ENCODE measurements around the gene DEXI.

DEXI gene

GRCh38 chr16:10896723-10897122 is 45.5 kb downstream of the DEXI start:
- Histone ChIP-seq H3K27ac (ENCODE audit: insufficient read depth, low read length, poor library complexity, severe bottlenecking) (no peak overlapping the region), H3K36me3 (ENCODE audit: control insufficient read depth, insufficient read depth, low read length) (no peaks in the 10 kb centered on the region), H3K4me3 (ENCODE audit: insufficient read depth, low read depth, low read length, poor library complexity, severe bottlenecking) (no peak overlapping the region)

GRCh38 chr16:10896165-10896564 is 46.1 kb downstream of the DEXI start:
- Histone ChIP-seq H3K4me3 (ENCODE audit: insufficient read depth, low read depth, low read length, poor library complexity, severe bottlenecking) (no peak overlapping the region), H3K27ac (ENCODE audit: insufficient read depth, low read length, poor library complexity, severe bottlenecking) (no peak overlapping the region), H3K36me3 (ENCODE audit: control insufficient read depth, insufficient read depth, low read length) (no peaks in the 10 kb centered on the region), H3K9me3 (ENCODE audit: control insufficient read depth, low read length) (no peaks in the 10 kb centered on the region), H3K4me1 (ENCODE audit: control insufficient read depth, insufficient read depth, low read length, poor library complexity, severe bottlenecking) (no peaks in the 10 kb centered on the region), H3K27me3 (replicated peaks; ENCODE audit: control insufficient read depth, insufficient read depth, low read length, poor library complexity, severe bottlenecking) (no peaks in the 10 kb centered on the region)
- DNase-seq, result no peak

More at GRCh38 chr16:10896723-10897122, 45.5 kb downstream of the DEXI start:
- H3K9me3 ChIP-seq (ENCODE audit: control insufficient read depth, low read length), result no peaks in the 10 kb centered on the region
- H3K4me1 ChIP-seq (ENCODE audit: control insufficient read depth, insufficient read depth, low read length, poor library complexity, severe bottlenecking), result no peaks in the 10 kb centered on the region
- H3K27me3 ChIP-seq (replicated peaks; ENCODE audit: control insufficient read depth, insufficient read depth, low read length, poor library complexity, severe bottlenecking), result no peaks in the 10 kb centered on the region
- DNase-seq, result no peak

- H3K4me1 ChIP-seq (ENCODE audit: control insufficient read depth, insufficient read depth, low read length, poor library complexity, severe bottlenecking), result no peaks in the 10 kb centered on the region
- H3K36me3 ChIP-seq (ENCODE audit: control insufficient read depth, insufficient read depth, low read length), result no peaks in the 10 kb centered on the region
- H3K9me3 ChIP-seq (ENCODE audit: control insufficient read depth, low read length), result no peaks in the 10 kb centered on the region
- no peak for DNase-seq
- H3K27me3 ChIP-seq (replicated peaks; ENCODE audit: control insufficient read depth, insufficient read depth, low read length, poor library complexity, severe bottlenecking), result no peaks in the 10 kb centered on the region
- no peak overlapping the region for H3K4me3 ChIP-seq (ENCODE audit: insufficient read depth, low read depth, low read length, poor library complexity, severe bottlenecking)
- H3K27ac ChIP-seq (ENCODE audit: insufficient read depth, low read length, poor library complexity, severe bottlenecking), result no peak overlapping the region
These were observed 47.0 kb downstream of the DEXI start for GRCh38 chr16:10895053-10895946.

GRCh38 chr16:10892782-10893318 is 49.4 kb downstream of the DEXI start:
- H3K4me3 ChIP-seq (ENCODE audit: insufficient read depth, low read depth, low read length, poor library complexity, severe bottlenecking), result no peak overlapping the region
- no peaks in the 10 kb centered on the region for H3K9me3 ChIP-seq (ENCODE audit: control insufficient read depth, low read length)
- DNase-seq, result no peak
- no peaks in the 10 kb centered on the region for H3K36me3 ChIP-seq (ENCODE audit: control insufficient read depth, insufficient read depth, low read length)
- no peaks in the 10 kb centered on the region for H3K27me3 ChIP-seq (replicated peaks; ENCODE audit: control insufficient read depth, insufficient read depth, low read length, poor library complexity, severe bottlenecking)
- H3K27ac ChIP-seq (ENCODE audit: insufficient read depth, low read length, poor library complexity, severe bottlenecking), result no peak overlapping the region
- no peaks in the 10 kb centered on the region for H3K4me1 ChIP-seq (ENCODE audit: control insufficient read depth, insufficient read depth, low read length, poor library complexity, severe bottlenecking)

- Histone ChIP-seq H3K4me3 (ENCODE audit: insufficient read depth, low read depth, low read length, poor library complexity, severe bottlenecking) (no peak overlapping the region), H3K27me3 (replicated peaks; ENCODE audit: control insufficient read depth, insufficient read depth, low read length, poor library complexity, severe bottlenecking) (no peaks in the 10 kb centered on the region), H3K9me3 (ENCODE audit: control insufficient read depth, low read length) (no peaks in the 10 kb centered on the region), H3K36me3 (ENCODE audit: control insufficient read depth, insufficient read depth, low read length) (no peaks in the 10 kb centered on the region), H3K4me1 (ENCODE audit: control insufficient read depth, insufficient read depth, low read length, poor library complexity, severe bottlenecking) (no peaks in the 10 kb centered on the region), H3K27ac (ENCODE audit: insufficient read depth, low read length, poor library complexity, severe bottlenecking) (no peak overlapping the region)
- DNase-seq, result no peak
These were observed 52.4 kb downstream of the DEXI start for GRCh38 chr16:10889855-10890254.

- Histone ChIP-seq H3K4me1 (ENCODE audit: control insufficient read depth, insufficient read depth, low read length, poor library complexity, severe bottlenecking) (no peaks in the 10 kb centered on the region), H3K27me3 (replicated peaks; ENCODE audit: control insufficient read depth, insufficient read depth, low read length, poor library complexity, severe bottlenecking) (no peaks in the 10 kb centered on the region), H3K4me3 (ENCODE audit: insufficient read depth, low read depth, low read length, poor library complexity, severe bottlenecking) (no peak overlapping the region), H3K36me3 (ENCODE audit: control insufficient read depth, insufficient read depth, low read length) (no peaks in the 10 kb centered on the region), H3K9me3 (ENCODE audit: control insufficient read depth, low read length) (no peaks in the 10 kb centered on the region), H3K27ac (ENCODE audit: insufficient read depth, low read length, poor library complexity, severe bottlenecking) (no peak overlapping the region)
- no peak for DNase-seq
These were observed 53.8 kb downstream of the DEXI start for GRCh38 chr16:10888320-10888937.

- no peak overlapping the region for H3K27ac ChIP-seq (ENCODE audit: insufficient read depth, low read length, poor library complexity, severe bottlenecking)
- no peaks in the 10 kb centered on the region for H3K9me3 ChIP-seq (ENCODE audit: control insufficient read depth, low read length)
- no peaks in the 10 kb centered on the region for H3K27me3 ChIP-seq (replicated peaks; ENCODE audit: control insufficient read depth, insufficient read depth, low read length, poor library complexity, severe bottlenecking)
- H3K36me3 ChIP-seq (ENCODE audit: control insufficient read depth, insufficient read depth, low read length), result no peaks in the 10 kb centered on the region
- H3K4me3 ChIP-seq (ENCODE audit: insufficient read depth, low read depth, low read length, poor library complexity, severe bottlenecking), result no peak overlapping the region
- no peak for DNase-seq
- H3K4me1 ChIP-seq (ENCODE audit: control insufficient read depth, insufficient read depth, low read length, poor library complexity, severe bottlenecking), result no peaks in the 10 kb centered on the region
These were observed 57.0 kb downstream of the DEXI start for GRCh38 chr16:10885246-10885645.

- Histone ChIP-seq H3K9me3 (ENCODE audit: control insufficient read depth, low read length) (no peaks in the 10 kb centered on the region), H3K27ac (ENCODE audit: insufficient read depth, low read length, poor library complexity, severe bottlenecking) (no peak overlapping the region), H3K4me3 (ENCODE audit: insufficient read depth, low read depth, low read length, poor library complexity, severe bottlenecking) (no peak overlapping the region), H3K4me1 (ENCODE audit: control insufficient read depth, insufficient read depth, low read length, poor library complexity, severe bottlenecking) (no peaks in the 10 kb centered on the region), H3K36me3 (ENCODE audit: control insufficient read depth, insufficient read depth, low read length) (no peaks in the 10 kb centered on the region), H3K27me3 (replicated peaks; ENCODE audit: control insufficient read depth, insufficient read depth, low read length, poor library complexity, severe bottlenecking) (peaks cover 4% of the 10 kb centered on the region)
- DNase-seq, result no peak
These were observed 59.3 kb downstream of the DEXI start for GRCh38 chr16:10883004-10883403.

GRCh38 chr16:10881479-10882030 is 60.7 kb downstream of the DEXI start:
- H3K27ac ChIP-seq (ENCODE audit: insufficient read depth, low read length, poor library complexity, severe bottlenecking), result no peak overlapping the region
- H3K9me3 ChIP-seq (ENCODE audit: control insufficient read depth, low read length), result no peaks in the 10 kb centered on the region
- DNase-seq, result no peak
- peaks cover 4% of the 10 kb centered on the region for H3K27me3 ChIP-seq (replicated peaks; ENCODE audit: control insufficient read depth, insufficient read depth, low read length, poor library complexity, severe bottlenecking)
- H3K36me3 ChIP-seq (ENCODE audit: control insufficient read depth, insufficient read depth, low read length), result no peaks in the 10 kb centered on the region
- peaks cover 8% of the 10 kb centered on the region for H3K4me1 ChIP-seq (ENCODE audit: control insufficient read depth, insufficient read depth, low read length, poor library complexity, severe bottlenecking)
- H3K4me3 ChIP-seq (ENCODE audit: insufficient read depth, low read depth, low read length, poor library complexity, severe bottlenecking), result no peak overlapping the region
